ELR (cell line): ENCODE measurements around the gene ETV3L.
"Not testable (repeated sequence)": the region's sequence is repeated elsewhere in the genome, so short reads cannot be mapped to it uniquely, and the experiment has no call there.

Experiments
- DNase-seq: peaks from one replicate; pipeline ENCODE4 v3.0.0-alpha.2; 2015; ENCODE audit warnings: low read depth

Gene ETV3L

GRCh38 chr1:157105298-157105987, 5.8 kb upstream of the ETV3L start:
- DNase-seq, result no peak

DNA sequence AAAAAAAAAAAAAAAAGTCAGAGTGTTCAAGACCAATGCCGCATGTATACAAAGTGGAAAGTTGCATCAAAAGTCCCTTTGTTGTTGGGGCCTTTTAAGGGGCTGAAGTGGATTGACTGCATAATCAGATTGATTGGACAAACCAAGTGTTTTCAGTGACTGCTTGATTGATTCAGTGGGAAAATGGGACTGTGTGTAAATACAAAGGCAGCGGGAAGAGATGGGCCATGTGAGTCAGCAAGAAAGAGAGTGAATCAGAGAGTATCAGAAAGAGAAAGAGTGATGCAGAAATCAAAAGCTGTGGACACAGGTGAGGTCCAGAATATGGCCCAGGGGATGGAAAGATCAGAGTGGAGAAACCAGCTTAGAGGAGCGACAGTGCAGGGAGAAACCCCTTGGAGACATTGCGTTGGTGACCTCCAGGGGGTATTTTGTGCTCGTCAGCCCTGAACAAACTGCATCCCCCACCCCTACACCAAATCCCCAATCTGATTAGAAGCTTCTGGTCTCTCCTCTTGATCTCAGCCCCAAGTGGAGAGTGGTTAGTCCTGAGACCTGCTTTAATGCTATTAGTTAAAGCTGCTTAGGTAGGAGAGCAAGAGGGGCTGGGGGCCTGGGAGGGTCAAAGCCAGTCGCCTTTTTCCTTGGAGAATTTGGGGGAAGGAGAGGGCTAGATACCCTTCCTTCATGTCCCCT, 5.1 kb upstream of the ETV3L start:
- peak; percentile 82 for DNase-seq

DNA sequence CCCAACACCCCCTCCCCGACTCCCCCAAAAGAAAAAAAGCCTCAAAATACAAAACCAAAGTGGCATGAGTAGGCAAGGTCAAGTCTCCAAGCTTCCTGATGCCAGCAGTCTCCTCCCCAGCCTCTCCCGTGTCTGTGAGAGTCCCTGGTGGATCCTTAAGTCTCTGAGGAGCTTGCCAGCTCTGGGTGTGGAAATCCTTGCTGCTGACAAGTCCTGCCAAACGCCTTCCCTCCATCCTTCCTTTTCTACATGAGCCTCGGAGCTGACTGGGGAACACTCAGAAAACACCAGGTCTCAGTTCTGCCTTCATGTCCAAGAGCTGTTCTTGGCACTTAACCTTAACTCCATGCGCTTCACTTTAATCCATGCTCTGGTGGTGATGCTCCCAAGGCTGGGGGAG, 3.7 kb upstream of the ETV3L start:
- DNase-seq, result no peak

DNA sequence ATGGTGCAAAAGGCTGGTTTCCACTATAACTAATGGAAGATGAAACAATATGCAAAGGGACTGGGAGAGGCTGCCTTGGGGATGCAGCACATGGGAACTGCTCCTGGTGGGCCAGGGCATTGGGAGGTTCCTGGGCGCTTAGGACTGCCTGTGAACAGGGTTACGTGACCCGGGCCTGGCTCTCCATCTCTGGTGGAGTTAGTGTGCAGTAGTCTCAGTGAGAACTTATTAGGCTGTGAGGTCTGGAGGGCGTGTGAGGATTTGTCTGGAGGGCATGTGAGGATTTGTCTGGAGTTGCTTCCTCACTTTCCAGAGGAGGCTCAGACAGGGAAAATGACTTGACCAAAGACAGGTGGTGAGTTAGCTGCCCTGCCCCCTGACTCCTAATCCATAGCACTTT, 1.5 kb upstream of the ETV3L start:
- DNase-seq, result no peak

DNA sequence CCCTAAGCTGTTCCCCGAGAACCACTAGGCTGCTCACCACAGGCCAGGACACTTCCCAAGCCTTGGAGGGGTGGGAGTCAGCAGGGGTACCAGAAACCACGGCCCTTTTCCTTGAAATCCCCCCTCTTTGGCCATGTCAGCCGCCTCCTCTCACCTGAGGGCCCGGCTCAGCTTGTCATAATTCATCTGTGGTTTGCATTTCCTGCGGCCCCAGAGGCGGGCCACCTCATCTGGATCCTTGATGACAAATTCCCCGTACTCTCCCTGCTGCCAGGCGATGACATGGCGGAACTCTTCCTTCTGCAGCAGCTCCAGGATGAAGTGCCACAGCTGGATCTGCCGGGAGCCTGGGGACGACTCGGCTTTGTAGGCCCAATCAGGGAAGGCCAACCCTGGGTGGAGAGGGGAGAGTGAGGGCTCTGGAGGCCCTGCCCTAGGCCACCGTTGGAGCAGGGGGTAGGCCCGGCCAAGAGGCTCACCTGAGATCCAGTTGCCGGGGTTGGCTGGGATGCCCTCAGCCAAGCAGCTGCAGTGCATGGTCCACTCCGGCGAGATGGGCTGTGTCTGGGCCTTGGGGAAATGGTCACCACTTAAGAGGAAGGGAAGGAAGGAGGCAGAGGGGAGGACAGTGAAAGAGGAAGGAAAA, 498 bp downstream of the ETV3L start:
- not testable (repeated sequence) for DNase-seq

GRCh38 chr1:157098519-157098918, 1.1 kb downstream of the ETV3L start:
- DNase-seq, result no peak

DNA sequence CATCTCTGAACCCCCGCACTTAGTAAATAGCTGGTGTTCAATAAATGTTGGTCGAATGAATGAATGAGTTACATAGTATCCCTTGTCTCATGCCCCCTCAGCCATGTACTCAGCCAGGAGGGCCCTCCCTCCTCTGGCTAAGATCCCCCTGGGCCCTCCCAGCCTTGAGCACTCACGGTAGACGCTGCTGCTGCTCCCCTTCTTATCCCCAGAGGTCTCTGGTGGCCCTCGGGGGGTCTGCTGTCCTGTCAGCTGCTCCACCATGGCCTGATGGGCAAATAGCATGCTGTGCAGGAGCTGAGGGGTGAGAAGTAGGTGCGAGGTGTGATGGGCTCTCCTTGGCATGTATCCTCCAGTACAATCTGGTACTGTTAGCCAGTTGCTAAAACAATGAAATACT, 1.9 kb downstream of the ETV3L start:
- DNase-seq, result no peak

- DNase-seq, result no peak
Measured at GRCh38 chr1:157096881-157097280, 2.7 kb downstream of the ETV3L start.

DNA sequence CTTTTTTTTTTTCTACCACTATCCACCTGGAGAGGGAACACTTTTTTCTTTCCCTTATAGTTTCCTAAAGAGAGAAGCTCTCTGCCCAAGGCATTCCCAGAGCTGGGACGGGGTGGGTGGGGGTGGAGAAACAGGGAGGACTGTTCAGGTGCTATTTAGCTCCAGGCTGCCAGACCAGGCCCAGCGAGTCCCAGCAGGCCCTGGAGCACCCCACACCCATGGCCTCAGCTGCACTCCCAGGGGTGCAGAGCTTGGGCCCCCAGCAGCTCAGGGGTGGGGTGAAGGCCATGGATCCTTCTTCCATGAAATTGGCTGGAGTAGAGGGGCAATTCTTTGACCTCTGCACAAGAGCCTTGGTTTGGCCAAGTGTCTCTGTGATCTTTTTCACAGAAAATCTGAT, 4.1 kb downstream of the ETV3L start:
- DNase-seq, result no peak

DNA sequence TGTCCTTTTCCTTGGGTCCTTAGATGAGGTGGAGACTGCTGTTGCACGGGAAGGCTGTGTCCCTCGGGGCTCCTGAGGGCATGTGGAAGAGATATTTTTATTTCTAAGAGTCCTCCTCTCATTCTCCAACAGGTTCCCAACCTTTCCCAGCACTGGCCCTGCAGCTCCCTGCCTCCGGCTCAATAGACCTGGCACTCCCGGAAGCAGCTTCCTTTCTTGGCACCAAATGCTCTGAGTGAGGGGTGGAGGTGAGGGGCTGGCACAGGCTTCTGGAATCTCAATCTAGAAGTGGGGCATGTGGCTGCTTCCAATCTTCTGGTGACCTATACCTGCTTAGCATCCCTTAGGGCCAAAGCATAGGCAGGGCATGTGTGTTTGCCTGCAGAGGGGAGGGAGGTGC, 4.5 kb downstream of the ETV3L start:
- no peak for DNase-seq

DNA sequence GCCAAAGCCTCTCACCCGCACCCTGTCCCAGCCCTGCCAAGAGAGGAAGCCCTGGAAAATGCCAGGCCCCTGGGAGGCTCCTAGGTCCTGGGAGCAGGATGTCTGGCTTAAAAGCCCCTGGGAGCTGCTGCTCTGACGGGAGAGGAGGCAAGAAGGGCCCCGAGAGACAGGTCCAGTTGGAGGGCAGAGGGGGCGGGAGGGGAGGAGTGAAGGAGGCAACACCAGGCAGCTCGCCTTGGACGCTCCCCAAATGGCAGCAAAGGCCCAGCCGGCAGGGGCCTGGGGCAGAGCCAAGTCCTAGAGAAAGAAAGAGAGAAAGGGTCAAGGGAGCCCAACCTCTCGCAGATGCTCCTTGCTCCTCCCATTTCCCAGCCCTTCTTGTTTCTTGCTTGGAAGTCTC, 6.8 kb downstream of the ETV3L start:
- DNase-seq, result no peak

GRCh38 chr1:157091668-157092273, 7.8 kb downstream of the ETV3L start:
- DNase-seq, result no peak

DNA sequence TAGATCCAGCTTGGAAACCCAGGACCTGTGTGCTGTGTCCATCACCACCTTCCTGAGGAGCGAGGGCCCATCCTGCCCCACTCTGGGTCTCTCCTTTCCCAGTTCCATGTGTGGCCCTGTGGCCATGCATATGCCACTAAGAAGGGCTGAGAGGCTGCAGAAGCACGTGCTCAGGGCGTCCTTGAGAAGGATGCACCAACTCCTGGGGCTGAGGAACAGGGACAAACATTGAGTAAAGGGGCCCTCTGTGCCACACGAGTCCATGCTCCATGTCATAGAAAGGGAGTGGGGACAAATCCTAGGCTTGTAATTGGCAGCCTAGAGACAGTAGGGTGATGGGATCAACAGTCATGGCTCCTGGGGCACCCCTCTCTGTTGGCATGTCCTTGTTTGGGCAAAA, 8.4 kb downstream of the ETV3L start:
- DNase-seq, result no peak

DNA sequence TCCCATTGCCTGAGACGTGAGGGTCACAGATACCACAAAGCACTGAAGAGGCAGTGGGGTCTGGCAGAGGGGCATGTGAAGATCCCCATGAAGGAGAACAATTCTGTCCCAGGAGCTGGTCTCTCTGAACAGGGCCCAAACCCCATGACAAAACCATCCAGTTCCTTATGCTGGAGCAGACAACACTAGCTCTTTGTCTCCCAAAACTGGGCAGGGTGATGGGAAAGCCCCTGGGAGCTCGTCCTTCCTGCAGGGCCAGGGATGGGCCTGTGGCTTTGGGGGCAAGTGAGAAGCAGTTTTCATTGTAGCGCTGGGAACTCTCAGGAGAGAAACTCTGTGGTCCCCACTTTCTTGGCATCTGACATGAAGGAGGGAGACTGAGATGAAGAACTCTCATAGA, 8.8 kb downstream of the ETV3L start:
- no peak for DNase-seq

- DNase-seq, result peak; percentile 85
Measured at GRCh38 chr1:157090196-157090647, 9.4 kb downstream of the ETV3L start.

DNA sequence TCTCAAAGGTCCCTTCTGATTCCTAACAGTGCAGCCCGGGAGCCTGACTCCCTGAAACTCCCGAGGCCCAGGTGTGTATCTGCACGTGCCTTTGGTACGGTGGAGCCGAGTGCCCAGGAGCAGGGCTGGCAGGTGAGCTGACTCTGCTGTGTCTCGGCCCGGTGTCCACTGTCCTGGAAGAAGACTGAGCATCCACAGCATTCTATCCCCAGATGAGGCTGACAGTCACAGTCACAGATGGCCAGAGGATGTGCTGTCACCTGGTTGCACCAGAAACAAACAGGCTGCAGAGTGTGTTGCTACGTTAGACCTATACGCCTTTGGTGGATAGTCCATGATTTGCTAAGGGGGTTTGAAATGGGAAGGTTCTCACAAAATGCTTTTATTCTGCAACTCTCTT, 9.8 kb downstream of the ETV3L start:
- no peak for DNase-seq

DNA sequence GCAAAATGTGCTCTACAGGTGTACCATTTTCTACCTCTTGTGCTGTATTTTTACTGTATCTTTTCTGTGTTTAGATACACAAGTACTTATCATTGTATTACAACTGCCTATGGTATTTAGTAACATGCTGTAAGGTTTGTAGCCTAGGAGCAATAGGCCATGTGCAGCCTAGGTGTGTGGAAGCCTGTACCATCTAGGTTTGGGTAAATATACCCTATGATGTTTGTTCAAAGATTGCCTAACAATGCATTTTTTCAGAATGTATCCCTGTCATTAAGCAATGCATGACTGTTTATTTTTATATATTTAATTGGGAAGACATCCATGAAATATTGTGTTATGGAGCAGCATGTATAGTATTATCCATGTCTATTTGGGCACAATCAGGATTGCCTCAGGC, 11.0 kb downstream of the ETV3L start:
- DNase-seq, result no peak

DNA sequence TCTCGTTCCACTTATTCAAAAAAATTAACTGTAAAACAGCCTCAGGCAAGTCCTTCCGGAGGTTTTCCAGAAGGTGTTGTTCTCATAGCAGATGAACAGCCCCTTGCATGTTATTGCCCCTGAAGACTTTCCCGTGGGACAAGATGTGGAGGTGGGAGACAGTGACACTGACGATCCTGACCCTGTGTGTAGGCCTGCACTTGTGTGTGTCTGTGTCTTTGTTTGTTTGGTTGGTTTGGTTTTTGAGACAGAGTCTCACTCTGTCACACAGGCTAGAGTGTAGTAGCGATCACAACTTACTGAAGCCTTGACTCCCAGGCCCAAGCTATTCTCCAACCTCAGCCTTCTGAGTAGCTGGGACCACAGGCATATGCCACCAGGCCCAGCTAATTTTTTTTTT, 12.6 kb downstream of the ETV3L start:
- DNase-seq, result no peak

GRCh38 chr1:157086299-157086698, 13.3 kb downstream of the ETV3L start:
- DNase-seq, result no peak

GRCh38 chr1:157085421-157085820, 14.2 kb downstream of the ETV3L start:
- peak; percentile 27 for DNase-seq

GRCh38 chr1:157084720-157085119, 14.9 kb downstream of the ETV3L start:
- DNase-seq, result no peak

- no peak for DNase-seq
Measured at GRCh38 chr1:157081707-157082106, 17.9 kb downstream of the ETV3L start.

DNA sequence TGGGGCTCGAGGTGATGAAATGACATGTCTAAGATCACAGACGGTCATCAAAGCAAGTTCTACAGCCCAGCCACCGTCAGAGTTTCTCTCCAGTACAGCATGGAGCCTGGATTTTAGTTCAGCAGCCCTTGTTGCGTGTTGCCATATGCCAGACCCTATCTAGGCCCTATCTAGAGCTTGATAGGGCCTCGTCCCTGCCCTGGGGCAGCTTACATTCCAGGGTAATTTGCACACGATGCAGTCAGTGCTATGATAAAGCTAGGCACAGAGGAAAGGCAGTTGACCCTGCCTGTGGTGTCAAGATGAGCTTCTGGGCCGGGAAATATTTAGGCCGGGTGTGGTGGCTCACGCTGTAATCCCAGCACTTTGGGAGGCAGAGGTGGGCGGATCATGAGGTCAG, 18.9 kb downstream of the ETV3L start:
- no peak for DNase-seq
